ENCODE results near the gene ENPP7.

The ENPP7 gene

GRCh38 chr17:79732254-79732653 lies 1.5 kb downstream of the ENPP7 start:
- TF ChIP-seq CREB1 (IDR thresholded peaks at IDR 0.05; ENCODE audit: low read depth): no peak
- TF ChIP-seq EP300 (IDR thresholded peaks at IDR 0.05; ENCODE audit: borderline replicate concordance): no peak
- TF ChIP-seq TEAD4 (IDR thresholded peaks at IDR 0.05): no peak
- TF ChIP-seq ZBTB7A (IDR thresholded peaks at IDR 0.05; ENCODE audit: low read depth): no peak
- no peak for TF ChIP-seq REST (IDR thresholded peaks at IDR 0.05; ENCODE audit: low read depth)
- TF ChIP-seq EGR1 (IDR thresholded peaks at IDR 0.05): no peak
- TF ChIP-seq CEBPB (IDR thresholded peaks at IDR 0.05): no peak
- no peak for TF ChIP-seq FOXM1 (IDR thresholded peaks at IDR 0.05; ENCODE audit: borderline replicate concordance, low read depth)
- TF ChIP-seq USF1 (IDR thresholded peaks at IDR 0.05): no peak
- TF ChIP-seq TCF12 (IDR thresholded peaks at IDR 0.05; ENCODE audit: low read depth): no peak
- no peak for TF ChIP-seq TAF1 (IDR thresholded peaks at IDR 0.05; ENCODE audit: low read depth)
- TF ChIP-seq YY1 (IDR thresholded peaks at IDR 0.05; ENCODE audit: low read depth): no peak
- no peak for TF ChIP-seq NFIC (IDR thresholded peaks at IDR 0.05)
- TF ChIP-seq MAX (IDR thresholded peaks at IDR 0.05): no peak

- TF ChIP-seq RAD21 (IDR thresholded peaks at IDR 0.05; ENCODE audit: low read depth) (no peak), CEBPB (IDR thresholded peaks at IDR 0.05) (no peak), EGR1 (IDR thresholded peaks at IDR 0.05) (no peak), ZBTB7A (IDR thresholded peaks at IDR 0.05; ENCODE audit: low read depth) (no peak), TCF12 (IDR thresholded peaks at IDR 0.05; ENCODE audit: low read depth) (no peak), REST (IDR thresholded peaks at IDR 0.05; ENCODE audit: low read depth) (no peak), TAF1 (IDR thresholded peaks at IDR 0.05; ENCODE audit: low read depth) (no peak), TEAD4 (IDR thresholded peaks at IDR 0.05) (no peak), MAX (IDR thresholded peaks at IDR 0.05) (no peak), CREB1 (IDR thresholded peaks at IDR 0.05; ENCODE audit: low read depth) (no peak), EP300 (IDR thresholded peaks at IDR 0.05; ENCODE audit: borderline replicate concordance) (no peak), YY1 (IDR thresholded peaks at IDR 0.05; ENCODE audit: low read depth) (no peak)
Measured at GRCh38 chr17:79732804-79733691, 2.3 kb downstream of the ENPP7 start.

- TF ChIP-seq REST (IDR thresholded peaks at IDR 0.05; ENCODE audit: low read depth) (no peak), TEAD4 (IDR thresholded peaks at IDR 0.05) (no peak), RAD21 (IDR thresholded peaks at IDR 0.05; ENCODE audit: low read depth) (no peak), YY1 (IDR thresholded peaks at IDR 0.05; ENCODE audit: low read depth) (no peak), USF1 (IDR thresholded peaks at IDR 0.05) (no peak), TCF12 (IDR thresholded peaks at IDR 0.05; ENCODE audit: low read depth) (no peak), EP300 (IDR thresholded peaks at IDR 0.05; ENCODE audit: borderline replicate concordance) (no peak), EGR1 (IDR thresholded peaks at IDR 0.05) (no peak)
Measured at GRCh38 chr17:79733692-79734070, 2.9 kb downstream of the ENPP7 start.

- no peak for TF ChIP-seq RAD21 (IDR thresholded peaks at IDR 0.05; ENCODE audit: low read depth)
- no peak for TF ChIP-seq FOXM1 (IDR thresholded peaks at IDR 0.05; ENCODE audit: borderline replicate concordance, low read depth)
- TF ChIP-seq ZBTB7A (IDR thresholded peaks at IDR 0.05; ENCODE audit: low read depth): no peak
- no peak for TF ChIP-seq EP300 (IDR thresholded peaks at IDR 0.05; ENCODE audit: borderline replicate concordance)
- TF ChIP-seq USF1 (IDR thresholded peaks at IDR 0.05): no peak
- TF ChIP-seq TEAD4 (IDR thresholded peaks at IDR 0.05): no peak
- no peak for TF ChIP-seq NFIC (IDR thresholded peaks at IDR 0.05)
- TF ChIP-seq MAX (IDR thresholded peaks at IDR 0.05): no peak
- no peak for TF ChIP-seq YY1 (IDR thresholded peaks at IDR 0.05; ENCODE audit: low read depth)
Measured at GRCh38 chr17:79735096-79735495, 4.4 kb downstream of the ENPP7 start.

Measured in Ishikawa (cell line).